DMS79 treated with DMSO at 0.1 percent for 48 hours (cell line): ENCODE results near the gene TMSB15A.
A peak's percentile ranks its signal among the peaks of the same experiment; 100 is the strongest.
"Not testable (repeated sequence)": the region's sequence is repeated elsewhere in the genome, so short reads cannot be mapped to it uniquely, and the experiment has no call there.

Experiments
- DNase-seq: peaks from one replicate; lab custom pipeline; 2025; lab: John Stamatoyannopoulos, UW

TMSB15A gene

DNA sequence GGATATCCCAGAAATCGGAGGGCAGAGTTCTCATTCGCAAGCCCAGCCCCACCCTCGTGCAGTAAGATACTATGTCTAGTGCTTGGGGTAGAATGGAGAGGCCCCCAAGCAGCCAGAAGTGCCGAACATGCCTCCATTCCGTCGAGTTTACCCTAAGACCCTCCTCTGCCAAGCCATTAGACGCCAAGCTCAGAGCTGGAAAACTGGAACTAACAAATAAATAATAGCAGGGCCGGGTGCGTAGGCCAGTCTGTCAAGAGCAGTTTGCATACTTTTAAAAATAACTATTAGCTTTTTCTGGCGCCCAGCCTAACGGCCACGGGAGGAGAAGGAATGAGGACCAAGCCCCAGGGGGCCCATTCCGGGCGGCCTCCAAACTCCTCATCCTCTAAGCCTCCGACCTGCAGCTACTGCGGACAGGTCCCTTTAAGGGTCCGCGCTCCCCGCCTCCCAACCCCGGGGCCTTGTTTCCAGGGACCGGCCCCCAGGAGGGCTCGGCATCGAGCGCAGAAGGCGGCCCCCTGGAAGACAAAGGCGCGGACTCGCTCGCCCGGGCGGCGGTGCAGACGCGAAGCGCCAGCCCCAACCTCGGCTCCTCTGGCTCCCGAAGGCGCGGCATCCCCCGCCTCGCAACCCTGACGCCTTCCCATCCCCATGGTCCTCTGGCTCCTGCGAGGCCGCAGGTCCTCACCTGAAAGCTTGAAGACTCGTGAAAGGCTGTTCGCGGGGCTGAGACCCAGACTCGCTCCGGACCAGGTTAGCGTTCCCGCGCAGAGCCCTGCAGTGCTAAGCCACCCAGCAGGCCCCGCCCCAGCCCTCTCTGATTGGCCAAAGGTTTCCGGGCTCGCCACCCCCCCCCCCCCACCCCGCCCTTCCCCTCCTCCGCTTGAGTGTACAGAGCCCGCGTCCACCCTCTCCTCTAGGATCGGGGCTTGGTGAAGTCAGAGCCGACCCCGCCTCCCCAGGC, at the start of gene TMSB15A:
Gene TMSB15A (minus strand): TSS at position 765 of the 967 bp plus-strand sequence.
- DNase-seq = peak; percentile 67

DNA sequence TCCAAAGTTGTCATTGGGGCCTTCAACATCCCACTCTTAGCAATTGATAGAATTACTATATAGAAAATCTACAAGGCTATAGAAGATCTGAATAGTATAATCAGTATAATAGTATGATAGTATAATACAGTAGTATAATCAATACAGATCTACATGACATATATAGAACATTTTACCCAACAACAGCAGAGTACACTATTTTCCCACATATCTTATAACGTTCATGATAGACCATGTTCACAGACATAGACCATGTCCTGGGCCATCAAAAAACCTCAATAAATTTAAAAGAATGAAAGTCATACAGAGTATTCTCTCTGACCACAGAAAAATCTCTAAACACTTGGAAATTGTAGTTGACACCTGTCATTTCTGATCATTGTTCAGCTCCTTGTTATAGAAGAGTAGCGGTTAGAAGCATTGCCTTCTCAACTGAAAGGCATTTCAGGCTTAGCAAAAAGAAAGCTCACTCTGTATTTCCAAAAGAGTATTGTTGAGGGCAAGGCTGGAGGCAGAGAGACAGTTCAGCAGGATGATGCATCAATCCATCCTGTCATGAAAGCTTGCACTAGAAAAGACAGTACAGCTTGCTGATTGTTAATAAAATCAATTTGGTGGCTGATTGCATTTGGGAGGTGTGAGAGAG, 44.0 kb upstream of the TMSB15A start:
- DNase-seq = no peak

DNA sequence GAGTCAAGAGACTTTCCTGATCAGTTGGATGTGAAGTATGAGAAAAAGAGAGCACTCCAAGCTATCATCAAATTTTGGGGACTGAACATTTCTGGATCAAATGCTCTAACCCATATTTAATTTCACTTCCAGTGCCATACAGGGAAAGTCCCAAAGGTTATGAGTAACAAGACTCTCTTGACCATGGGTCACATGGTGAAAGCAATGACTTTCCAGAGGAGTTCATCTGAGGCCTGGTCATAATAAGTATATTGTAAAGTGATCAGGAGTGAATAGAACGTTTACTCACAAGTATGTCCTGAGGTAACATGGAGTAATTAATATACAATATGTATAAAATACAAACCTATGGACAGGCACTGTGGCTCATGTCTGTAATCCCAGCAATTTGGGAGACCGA, 42.1 kb upstream of the TMSB15A start:
- DNase-seq = no peak

DNA sequence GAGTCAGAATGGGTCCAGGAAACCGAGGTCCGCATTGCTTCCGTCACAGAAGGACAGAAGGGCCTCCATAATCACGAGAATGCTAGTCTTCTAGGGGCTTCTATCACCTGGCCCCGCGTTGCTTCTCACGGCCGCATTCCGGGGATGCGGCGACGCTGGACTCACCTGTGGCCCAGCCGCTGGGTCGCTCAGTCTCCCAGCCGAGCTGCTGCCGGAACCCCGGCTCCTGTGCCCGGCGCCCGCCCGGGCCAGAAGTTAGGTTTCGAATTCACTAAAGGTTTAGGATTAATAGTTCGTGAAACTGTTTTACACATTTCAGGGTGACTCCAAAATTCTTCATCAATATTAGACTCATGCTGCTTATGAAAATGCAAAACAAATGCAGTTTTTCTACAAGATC, 31.7 kb upstream of the TMSB15A start:
- DNase-seq = no peak

DNA sequence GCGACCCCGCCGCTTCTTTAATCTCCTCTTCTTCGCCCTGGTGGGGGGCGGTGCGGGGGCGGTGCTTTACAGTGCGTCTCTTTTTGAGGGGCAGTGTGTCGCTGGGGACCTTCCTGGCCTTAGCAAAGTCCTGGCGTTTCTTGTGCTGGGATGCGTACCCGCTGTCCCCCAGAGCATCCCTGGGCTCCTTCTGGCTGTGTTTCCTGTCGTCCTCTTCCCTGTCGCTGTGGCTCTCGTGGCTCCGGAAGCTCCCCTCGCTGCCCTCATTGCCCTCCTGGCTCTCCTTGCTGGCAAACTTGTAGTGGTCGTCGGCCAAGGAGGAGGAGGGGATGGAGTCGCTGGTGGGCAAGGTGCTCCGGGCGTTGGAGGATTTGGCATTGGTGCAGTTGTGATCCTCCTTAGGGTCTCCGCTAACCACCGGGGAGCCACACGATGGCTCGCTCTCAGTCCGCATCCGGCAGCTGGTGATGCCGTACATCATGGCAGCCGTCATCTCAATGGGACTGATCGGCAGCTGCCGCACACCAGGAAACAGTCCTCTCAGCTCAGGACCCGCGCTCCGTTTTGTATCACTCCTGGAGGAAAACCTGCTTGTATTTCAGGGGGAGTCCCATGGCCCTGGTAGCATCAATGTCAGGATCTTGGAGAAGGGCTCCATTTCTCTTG, 30.4 kb upstream of the TMSB15A start:
- peak; percentile 13 for DNase-seq

DNA sequence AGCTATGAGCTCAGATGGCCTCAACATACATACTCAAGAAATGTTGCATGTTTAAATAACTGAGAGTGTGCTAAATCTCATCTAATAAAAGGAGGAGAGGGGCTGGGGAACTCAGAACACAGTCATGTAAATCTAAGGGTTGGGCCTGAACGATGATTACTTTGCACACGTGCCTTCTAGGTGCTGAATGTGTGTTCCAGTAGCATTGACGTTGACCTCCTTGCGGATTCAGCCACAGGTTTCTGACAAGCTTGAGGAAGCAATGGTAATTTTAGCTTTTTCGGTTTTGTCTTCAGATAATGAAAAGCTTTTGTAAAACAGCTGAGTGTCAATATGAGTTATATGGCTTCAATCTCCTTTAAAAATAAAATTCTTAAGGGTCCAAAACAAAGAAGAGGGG, 29.6 kb upstream of the TMSB15A start:
- not testable (repeated sequence) for DNase-seq

- no peak for DNase-seq
Observed at GRCh38 chrX:102535958-102536357, 19.4 kb upstream of the TMSB15A start.

DNA sequence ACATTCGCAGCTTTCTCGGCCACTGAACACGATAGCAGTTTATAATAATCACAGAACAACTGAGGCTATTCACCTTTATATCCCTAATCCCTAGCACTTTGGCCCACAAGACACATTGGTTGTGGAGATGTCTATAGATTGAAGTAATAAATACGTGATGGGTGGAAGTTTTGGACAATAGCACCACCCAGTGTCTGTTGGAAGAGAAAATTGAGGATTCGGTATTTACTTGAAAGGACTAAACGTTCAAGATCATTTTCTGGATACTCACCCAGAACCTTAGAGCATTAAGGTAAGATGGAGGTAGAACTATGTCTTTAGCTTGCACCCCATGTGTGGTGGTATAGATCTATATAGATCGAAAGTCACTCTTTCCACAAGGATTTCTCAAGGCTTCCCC, 787 bp upstream of the TMSB15A start:
- DNase-seq = peak; percentile 20

GRCh38 chrX:102514536-102514935, 2.0 kb downstream of the TMSB15A start:
- no peak for DNase-seq

- DNase-seq = no peak
Observed at GRCh38 chrX:102498732-102499131, 17.8 kb downstream of the TMSB15A start.

DNA sequence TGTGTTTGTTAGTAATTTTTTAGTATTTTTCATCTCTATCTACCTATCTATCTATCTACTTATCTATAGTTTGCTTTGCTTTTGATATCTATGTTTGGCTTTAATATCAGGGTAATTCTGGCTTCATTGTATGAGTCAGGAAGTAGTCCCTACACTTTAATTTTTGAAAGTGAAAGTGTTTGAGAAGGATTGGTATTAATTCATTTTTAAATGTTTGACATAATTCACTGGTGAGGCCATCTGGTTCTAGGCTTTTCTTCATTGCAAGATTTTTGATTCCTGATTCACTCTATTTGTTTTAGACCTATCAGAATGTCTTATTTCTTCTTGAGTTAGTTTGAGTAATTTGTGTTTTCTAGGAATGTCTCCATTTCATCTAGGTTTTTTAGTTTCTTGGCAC, 24.8 kb downstream of the TMSB15A start:
- no peak for DNase-seq

- DNase-seq = not testable (repeated sequence)
Observed at GRCh38 chrX:102478765-102479164, 37.8 kb downstream of the TMSB15A start.

DNA sequence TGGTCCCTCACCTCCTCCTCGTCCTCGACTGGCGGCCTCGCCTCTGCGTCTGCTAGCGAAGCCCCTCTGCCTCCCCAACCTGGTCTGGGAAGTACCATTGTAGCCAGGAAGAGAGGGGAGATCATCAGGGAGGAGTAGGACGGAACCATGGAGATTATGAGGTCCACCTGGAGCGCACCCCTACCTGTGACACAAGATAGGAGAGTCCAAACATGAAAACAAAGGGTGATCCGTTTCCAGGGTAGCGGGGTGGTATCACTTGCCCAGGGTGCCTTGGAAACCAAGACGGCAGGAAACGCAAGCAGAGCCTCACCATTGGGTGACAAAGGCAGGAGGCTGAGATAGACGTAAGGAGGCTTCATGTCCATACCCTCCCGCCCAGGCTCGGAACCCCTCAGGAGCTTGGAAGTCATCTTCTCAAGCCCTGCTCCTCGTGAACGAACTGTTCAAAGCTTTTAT, 44.7 kb downstream of the TMSB15A start, which contains the start of gene TCP11X2:
Gene TCP11X2 (minus strand): TSS at position 51 of the 459 bp plus-strand sequence.
- not testable (repeated sequence) for DNase-seq

- DNase-seq = not testable (repeated sequence)
Observed at GRCh38 chrX:102470215-102470614, 46.3 kb downstream of the TMSB15A start.
